SU-DHL-6 (cell line): ENCODE data around the gene MCM5.

Experiments used
- EZH2phosphoT487 ChIP-seq: fragments of 200-600 bp; sonication (generic), shearing (Covaris generic); conservative IDR thresholded peaks from 2 replicates; pipeline ENCODE4 v1.6.1; 2018; ENCODE audit warnings: mild to moderate bottlenecking, antibody characterized with exemption, low read length, moderate library complexity, mixed read lengths
- TF ChIP-seq, protein P1 (sequence below): fragments of 200-600 bp; sonication (generic); IDR thresholded peaks from one replicate; pipeline ENCODE4 v1.5.1; 2017; ENCODE audit warnings: antibody characterized with exemption, mild to moderate bottlenecking, low read length, moderate library complexity; ENCODE audit not compliant: insufficient read depth, poor library complexity, severe bottlenecking

DNA sequence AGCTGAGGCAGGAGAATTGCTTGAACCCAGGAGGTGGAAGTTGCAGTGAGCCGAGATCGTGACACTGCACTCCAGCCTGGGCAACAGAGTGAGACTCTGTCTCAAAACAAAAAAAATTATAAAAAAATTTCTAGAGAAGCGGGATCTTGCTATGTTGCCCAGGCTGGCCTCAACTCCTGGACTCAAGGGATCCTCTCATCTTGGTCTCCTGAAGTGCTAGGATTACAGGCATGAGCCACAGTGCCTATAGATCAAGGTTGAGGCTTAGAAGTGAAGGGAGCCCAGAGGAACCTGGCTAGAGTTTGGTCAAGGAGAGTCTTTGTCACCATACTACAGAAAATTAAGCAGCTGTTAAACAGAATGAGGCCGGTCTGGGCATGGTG, 1.4 kb upstream of the MCM5 start:
- TF ChIP-seq, protein P1, sequence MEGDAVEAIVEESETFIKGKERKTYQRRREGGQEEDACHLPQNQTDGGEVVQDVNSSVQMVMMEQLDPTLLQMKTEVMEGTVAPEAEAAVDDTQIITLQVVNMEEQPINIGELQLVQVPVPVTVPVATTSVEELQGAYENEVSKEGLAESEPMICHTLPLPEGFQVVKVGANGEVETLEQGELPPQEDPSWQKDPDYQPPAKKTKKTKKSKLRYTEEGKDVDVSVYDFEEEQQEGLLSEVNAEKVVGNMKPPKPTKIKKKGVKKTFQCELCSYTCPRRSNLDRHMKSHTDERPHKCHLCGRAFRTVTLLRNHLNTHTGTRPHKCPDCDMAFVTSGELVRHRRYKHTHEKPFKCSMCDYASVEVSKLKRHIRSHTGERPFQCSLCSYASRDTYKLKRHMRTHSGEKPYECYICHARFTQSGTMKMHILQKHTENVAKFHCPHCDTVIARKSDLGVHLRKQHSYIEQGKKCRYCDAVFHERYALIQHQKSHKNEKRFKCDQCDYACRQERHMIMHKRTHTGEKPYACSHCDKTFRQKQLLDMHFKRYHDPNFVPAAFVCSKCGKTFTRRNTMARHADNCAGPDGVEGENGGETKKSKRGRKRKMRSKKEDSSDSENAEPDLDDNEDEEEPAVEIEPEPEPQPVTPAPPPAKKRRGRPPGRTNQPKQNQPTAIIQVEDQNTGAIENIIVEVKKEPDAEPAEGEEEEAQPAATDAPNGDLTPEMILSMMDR, result no peak
- TF ChIP-seq EZH2phosphoT487, result no peak
